NCI-H446 treated with DMSO at 0.1 percent for 48 hours (cell line): ENCODE data around the gene CDCA4.
"Not testable (repeated sequence)": the region's sequence is repeated elsewhere in the genome, so short reads cannot be mapped to it uniquely, and the experiment has no call there.

Experiments used
- DNase-seq: peaks from one replicate; lab custom pipeline; 2025; lab: John Stamatoyannopoulos, UW

The CDCA4 gene

DNA sequence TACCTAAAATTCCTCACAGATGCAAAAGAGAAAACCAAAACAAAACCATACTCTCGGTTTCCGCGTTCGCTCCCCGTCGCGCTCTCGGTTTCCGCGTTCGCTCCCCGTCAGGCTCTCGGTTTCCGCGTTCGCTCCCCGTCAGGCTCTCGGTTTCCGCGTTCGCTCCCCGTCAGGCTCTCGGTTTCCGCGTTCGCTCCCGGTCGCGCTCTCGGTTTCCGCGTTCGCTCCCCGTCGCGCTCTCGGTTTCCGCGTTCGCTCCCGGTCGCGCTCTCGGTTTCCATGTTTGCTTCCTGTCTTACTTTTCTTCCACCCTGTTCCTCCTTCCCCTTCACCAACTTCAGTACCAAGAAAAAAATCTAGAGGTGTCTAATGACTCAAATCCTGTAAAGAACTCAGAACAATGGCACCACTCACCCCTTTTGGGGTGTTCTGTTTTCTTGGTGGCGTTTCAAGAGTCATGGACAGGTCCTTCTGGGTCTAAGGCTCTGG, 12.6 kb upstream of the CDCA4 start:
- not testable (repeated sequence) for DNase-seq

DNA sequence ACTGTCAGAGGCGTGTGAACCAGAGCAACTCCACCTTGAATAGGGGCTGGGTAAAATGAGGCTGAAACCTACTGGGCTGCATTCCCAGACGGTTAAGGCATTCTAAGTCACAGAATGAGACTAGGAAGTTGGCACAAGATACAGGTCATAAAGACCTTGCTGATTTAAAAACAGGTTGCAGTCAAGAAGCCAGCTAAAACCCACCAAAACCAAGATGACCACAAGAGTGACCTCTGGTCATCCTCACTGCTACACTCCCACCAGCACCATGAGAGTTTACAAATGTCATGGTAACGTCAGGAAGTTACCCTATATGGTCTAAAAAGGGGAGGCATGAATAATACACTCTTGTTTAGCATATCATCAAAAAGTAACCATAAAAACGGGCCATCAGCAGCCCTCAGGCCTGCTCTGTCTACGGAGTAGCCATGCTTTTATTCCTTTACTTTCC, 11.6 kb upstream of the CDCA4 start:
- not testable (repeated sequence) for DNase-seq

GRCh38 chr14:105030836-105031396, 10.0 kb upstream of the CDCA4 start:
- DNase-seq, result no peak

- DNase-seq, result no peak
Measured at GRCh38 chr14:105030194-105030593, 9.3 kb upstream of the CDCA4 start.

DNA sequence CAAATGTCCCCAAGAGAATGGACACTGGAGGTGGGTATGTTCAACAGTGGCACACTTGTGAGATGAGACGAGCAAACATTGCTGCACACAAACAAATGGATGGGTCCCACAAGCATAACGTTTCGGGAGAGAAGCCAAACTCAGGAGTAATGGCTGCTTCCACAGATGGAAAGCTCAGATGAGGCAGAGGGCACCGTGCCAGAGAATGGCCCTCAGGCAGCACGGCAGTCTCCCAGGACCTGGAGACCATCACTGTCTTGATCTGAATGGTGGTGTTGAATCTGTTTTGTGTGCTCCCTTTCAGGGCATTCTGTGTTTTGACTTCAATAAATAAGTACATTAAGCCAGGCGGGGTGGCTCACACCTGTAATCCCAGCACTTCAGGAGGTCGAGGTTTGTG, 8.5 kb upstream of the CDCA4 start:
- DNase-seq, result no peak

- DNase-seq, result no peak
Measured at GRCh38 chr14:105028251-105028927, 7.5 kb upstream of the CDCA4 start.

GRCh38 chr14:105027718-105028117, 6.8 kb upstream of the CDCA4 start:
- not testable (repeated sequence) for DNase-seq

GRCh38 chr14:105026802-105027563, 6.1 kb upstream of the CDCA4 start:
- DNase-seq, result peak; percentile 57

DNA sequence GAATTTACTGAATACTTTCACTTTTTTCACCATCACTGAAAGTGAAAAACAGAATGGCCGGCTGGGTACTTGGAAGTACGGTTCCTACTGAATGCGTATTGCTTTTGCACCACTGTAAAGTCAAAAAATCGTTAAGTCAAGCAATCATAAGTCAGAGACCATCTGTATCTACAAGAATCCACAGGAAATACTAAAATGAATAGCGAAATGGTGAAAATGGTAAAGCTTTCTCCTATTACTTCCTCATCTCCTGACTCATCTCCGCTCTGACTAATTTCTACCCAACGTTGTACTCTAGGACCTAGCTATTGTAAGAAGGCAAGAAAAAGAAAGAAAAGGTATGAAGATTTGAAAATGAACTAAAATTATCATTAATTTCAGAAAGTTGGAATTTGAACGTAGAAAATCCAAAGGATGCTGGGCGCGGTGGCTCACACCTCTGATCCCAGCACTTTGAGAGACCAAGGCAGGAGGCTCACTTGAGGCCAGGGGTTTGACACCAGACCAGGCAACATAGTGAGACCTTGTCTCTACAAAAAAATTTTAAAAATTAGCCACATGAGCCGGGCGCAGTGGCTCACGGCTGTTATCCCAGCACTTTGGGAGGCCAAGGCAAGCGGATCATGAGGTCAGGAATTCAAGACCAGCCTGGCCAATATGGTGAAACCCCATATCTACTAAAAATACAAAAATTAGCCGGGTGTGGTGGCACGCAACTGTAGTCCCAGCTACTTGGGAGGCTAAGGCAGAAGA, 5.3 kb upstream of the CDCA4 start:
- no peak for DNase-seq

- no peak for DNase-seq
Measured at GRCh38 chr14:105025429-105025828, 4.5 kb upstream of the CDCA4 start.

- DNase-seq, result no peak
Measured at GRCh38 chr14:105023791-105024480, 3.1 kb upstream of the CDCA4 start.

GRCh38 chr14:105023144-105023543, 2.3 kb upstream of the CDCA4 start:
- no peak for DNase-seq

- no peak for DNase-seq
Measured at GRCh38 chr14:105022276-105022670, 1.4 kb upstream of the CDCA4 start.

DNA sequence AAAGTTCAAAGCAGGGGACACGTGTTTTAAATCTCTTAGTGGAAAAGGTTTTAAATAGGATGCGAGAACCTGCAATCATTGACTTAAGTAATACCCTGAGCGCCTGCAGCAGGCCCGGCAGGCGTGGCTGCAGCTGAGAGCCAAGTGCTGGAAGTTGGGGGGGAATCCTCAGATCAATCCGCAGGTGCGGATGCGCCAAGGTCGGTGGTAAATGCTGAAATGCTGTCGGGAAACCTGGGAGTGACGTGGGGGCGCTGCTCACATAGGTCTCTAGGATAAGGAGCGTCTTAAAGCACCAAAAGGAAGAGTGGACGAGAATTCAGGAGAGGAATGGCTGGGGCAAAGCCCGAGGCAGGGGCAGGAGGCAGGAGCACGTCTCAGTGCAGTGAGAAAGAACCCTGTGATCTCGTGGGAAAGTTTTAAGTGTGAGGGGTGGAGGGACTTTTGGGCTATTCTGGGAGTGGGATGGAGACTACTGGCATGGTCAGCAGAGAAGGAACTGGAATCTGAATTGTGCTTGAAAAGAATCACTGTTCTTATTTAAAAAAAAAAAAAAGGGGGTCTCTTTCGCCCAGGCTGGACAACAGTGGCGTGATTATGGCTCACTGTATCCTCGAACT, 883 bp upstream of the CDCA4 start:
- DNase-seq, result no peak

DNA sequence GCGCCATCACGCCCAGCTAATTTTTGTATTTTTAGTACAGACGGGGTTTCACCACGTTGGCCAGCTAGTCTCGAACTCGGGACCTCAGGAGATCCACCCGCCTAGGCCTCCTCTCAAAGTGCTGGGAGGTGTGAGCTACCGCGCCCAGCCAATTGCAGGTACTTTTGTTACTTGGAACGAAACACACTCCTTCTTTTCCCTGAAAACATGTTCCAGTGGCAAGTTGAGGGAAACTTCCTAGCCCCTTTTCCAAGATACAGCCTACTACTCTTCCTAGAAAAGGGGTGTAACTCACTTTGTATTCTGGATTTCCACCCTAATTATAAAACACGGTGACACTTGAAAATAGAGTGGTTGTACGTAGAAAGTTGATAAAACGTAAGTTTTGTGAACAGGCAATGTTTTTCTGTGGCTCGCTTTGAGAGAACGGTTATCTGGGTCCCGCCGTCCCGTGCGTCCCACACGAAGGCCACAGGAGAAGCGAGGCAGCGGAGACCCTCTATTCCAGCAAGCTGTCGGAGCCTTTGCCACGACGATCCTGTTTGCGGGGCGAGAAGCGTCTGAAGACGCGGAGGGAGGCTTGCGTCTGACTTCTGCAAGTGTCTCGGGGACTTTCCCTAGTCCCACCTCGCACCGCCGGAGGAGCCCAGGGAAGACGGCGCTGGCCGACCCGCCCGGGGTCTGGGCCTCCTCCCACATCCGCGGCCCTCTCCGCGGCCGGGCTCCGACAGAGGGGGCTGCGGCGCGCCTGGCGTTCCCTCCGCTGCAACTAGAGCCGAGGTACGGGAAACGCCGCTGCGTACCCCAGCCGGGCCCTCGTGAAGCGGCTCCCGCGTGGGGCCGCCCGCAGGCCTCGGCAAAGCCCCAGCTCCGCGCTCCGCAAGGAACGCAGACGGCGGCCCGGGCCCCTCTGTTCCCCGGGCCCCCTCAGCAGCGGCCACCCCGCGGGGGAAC, 745 bp downstream of the CDCA4 start:
- no peak for DNase-seq

DNA sequence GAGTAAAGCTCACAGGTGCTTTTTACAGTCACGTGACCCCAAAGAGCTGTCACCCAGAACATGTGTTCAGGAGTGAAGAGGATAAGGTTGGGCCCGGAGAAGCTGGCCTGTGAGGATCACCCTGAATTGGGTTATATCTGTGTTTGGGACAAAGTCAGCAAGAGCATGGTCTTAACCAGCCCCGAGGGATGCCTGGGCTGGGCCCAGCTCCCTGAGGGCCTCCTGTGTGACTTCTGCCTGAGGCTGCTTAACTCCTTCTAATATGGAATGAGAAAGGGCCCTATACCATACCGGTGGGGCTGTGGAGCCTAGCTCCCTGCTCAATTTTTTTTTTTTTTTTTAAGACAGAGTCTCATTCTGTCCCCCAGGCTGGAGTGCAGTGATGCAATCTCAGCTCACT, 2.5 kb downstream of the CDCA4 start:
- DNase-seq, result no peak

- no peak for DNase-seq
Measured at GRCh38 chr14:105015905-105016304, 5.0 kb downstream of the CDCA4 start.

DNA sequence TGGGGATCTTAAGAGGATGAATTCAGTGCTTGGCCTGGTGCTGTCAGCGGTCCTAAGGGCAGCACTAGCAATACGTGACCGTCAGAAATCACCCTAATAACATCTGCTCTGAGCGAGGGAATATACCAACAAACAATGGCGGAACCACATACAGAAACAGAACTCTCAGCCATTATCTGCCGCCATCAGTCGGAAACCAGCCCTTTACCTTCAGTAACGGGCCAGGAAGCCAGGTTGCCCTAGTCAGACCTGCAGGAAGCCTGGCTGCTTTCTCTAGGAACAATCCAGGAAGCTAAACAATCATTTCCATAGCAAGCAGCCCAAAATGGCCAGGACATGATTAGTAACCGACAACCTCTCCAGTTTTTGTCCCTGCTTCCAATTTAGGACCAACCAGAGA, 5.6 kb downstream of the CDCA4 start:
- no peak for DNase-seq

- no peak for DNase-seq
Measured at GRCh38 chr14:105014631-105015030, 6.3 kb downstream of the CDCA4 start.

DNA sequence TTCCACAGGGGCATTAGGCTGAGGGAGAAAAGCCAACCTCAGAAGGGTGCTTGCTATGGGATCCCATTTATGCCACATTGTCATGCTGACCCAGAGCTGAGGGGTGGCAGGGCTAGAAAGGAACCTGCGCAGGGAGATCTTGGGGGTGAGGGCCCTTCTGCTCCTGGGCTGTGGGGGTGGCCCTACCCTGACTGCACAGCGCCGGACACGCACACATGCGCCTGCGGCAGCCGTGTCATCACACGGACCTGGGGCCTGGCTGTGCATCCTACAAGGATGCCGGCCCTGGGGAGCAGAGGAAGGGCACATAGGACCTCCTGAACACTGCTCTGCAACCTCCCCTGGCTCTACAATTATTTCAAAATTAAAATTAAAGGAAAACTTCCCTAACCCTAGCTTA, 6.9 kb downstream of the CDCA4 start:
- DNase-seq, result no peak
